Cerebellar cortex (tissue), 1 donor: ENCODE results near the gene PPT2.
A peak's percentile ranks its signal among the peaks of the same experiment; 100 is the strongest.
"Not testable (repeated sequence)": the region's sequence is repeated elsewhere in the genome, so short reads cannot be mapped to it uniquely, and the experiment has no call there.

ENCODE experiments used
- DNase-seq: peaks from one replicate; pipeline ENCODE4 v3.0.0-alpha.2; 2015; ENCODE audit warnings: low spot score

Gene PPT2

DNA sequence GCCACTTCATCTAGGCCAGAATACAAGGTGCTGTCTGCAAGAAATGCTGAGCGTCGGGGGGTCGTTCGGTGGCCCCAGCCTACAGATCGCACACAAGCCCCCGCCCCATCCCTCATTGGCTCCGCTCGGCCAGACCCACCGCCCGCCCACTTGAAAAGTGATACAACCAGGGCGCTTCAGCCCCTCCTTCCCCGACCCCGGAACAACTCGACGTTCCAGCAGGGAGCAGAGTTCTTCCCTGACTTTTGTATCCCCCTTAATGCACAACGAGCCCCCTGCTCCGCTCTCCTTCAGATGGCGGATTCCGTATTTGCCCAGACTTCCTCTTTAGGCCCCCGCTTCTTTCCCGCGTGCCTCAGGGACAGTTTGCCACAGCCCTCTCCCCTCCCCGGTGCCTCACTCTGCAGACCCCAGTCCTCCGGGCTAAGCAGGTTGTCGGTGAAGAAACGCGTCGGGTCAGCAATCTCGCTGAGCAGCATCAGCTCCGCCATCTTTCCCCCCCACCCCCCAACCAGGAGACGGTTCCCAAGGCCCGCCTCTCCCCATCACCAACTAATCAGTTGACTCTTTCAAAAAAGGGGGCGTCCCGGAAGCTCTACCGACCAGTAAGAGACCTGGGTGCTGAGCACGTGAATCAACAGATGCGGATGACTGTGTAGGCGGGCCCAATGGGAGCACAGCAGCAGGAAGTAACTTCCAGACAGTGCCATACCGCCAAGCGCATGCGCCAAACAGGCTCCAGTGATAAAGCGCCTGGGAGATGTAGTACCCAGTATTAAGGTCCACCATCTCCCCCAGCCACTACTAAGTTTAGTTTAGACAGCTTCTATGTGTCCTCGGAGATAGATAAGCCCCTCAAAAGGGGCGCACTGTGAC lies 26.0 kb upstream of the PPT2 start, which contains the start of gene ATF6B:
ATF6B (minus strand) TSS at position 530 of the 876 bp plus-strand sequence; CDS start at position 491, 39 bp downstream.
- peak; percentile 100 for DNase-seq

DNA sequence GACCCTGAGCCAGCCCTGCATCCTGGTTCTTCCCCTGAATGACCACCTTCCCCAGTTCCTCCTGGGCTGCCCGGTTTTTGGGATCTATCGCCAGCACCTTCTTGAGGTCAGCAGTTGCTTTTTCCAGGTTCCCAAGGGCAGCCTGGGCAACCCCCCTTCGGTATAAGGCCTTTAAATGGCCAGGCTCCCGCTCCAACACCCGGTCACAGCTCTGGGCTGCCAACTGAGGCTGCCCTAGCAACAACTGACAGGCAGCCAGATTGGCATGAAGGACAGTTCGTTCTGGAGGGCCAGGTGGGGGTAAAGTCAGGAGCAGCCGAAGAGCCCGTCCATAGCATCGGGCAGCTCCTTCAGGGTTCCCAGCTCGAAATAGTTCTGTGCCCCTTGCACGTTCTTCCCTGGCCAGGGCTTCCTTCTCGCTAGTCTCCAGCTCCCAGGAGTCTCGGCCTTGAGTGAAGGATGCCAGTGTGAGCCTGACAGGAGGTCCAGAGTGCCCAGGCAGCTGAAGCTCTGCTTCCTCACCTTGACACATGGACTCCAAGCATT lies 25.1 kb upstream of the PPT2 start:
- no peak for DNase-seq

DNA sequence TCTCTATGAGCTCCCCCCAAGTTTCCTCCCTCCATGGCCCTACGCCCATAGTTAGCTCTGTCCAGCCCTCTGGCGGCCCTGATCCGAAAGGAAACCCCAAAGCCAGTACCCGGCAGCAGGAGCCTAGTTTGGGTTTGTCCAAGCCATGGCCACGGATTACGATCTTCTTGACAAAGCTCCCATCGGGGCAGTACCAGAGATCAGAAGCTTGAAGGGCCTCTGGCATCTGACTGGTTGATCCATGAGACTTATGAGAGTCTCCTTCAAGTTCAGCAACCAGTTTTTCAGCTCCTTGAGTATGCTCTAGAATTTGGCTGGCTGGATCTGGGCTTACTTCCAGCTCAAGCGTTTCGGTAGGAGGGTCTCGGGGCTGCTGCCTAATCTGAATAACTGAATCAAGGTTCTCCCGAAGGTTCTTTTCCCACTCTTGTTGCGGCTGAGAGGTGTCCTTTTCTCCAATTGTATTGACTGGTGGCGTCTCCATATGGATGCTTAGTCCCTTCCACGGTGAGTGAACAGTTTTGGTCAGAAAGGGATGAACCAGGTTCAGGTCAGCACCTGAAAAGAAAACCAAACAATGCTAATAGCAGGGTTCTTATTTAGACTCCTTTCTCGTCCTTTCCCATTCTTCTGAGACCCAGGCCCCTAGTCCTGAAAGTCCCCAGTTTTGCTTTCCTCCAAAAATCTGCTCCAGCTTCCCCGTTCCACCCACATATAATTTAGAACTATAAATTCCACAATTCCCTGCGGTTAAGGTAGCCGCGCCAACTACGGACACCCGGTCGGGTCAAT lies 24.4 kb upstream of the PPT2 start:
- DNase-seq, result no peak

DNA sequence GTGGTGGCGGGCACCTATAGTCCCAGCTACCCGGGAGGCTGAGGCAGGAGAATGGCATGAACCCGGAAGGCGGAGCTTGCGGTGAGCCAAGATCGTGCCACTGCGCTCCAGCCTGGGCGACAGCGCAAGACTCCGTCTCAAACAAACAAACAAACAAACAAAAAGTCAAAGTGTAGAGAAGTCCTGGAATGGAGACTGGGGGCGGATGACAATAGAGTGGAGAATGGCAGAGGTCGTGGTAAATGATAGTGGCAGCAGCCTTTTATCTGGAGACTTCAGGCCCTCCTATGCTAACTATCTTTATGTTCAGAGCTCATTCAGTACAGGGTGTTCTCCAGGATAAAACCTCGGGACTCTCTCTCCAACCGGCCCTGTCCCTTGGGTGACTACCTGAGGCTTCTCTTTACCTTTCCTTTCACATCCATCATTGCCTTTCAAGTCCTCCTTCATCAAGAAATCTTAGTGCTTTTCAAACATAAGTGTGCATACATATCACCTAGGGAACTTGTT lies 22.4 kb upstream of the PPT2 start:
- DNase-seq, result no peak

DNA sequence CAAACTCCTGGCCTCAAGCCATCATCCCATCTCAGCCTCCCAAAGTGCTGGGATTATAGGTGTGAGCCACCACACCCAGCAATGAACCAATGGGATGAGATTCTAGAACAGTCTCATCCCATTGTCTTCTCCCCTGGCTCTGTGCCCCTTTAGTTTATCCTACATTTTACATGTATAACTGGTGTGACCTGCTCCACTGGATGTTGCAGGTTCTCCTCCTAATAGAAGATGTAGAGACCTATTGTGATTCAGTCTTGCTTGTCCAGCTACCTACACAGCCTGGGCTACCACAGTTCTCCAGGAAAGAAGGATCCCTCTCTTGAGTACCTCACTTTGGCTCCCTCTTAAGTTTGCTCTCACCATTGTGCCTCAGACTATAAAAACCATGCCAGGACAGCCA lies 21.8 kb upstream of the PPT2 start:
- no peak for DNase-seq

DNA sequence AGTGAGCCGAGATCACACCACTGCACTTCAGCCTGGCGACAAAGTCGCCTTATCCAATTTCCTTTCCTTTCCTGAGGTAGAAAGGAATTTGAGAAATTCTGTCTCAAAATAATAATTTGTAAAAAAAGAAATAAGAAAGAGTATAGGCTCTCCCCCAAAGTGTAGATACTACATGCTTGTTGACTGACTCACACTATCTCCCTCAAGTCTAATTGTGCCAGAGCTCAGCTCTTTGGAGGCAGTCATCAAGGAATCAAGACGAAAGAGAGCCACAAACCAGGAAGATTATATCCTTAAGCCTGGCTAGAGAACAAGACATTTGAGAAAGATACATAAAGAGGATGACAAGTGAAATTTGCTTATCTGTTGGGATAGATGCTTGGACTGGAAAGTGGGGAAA lies 20.2 kb upstream of the PPT2 start:
- no peak for DNase-seq

DNA sequence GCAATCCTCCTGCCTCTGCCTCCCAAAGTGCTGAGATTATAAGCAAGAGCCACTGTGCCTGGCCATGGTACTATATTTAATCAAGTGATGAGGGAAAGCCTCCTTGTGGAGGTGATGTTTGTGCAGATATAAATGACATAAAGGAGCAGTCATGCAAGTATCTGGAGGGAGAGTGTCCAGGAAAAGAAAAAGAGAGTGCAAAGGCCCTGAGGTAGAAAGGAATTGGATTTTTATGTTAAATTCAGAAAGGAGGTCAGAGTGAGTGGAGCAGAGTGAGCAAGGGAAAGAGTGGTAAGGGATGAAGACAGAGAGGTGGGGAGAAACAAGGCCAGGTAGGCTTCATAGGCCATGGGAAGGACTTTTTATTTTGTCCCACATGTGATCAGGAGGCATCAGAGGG lies 16.5 kb upstream of the PPT2 start:
- DNase-seq, result no peak

DNA sequence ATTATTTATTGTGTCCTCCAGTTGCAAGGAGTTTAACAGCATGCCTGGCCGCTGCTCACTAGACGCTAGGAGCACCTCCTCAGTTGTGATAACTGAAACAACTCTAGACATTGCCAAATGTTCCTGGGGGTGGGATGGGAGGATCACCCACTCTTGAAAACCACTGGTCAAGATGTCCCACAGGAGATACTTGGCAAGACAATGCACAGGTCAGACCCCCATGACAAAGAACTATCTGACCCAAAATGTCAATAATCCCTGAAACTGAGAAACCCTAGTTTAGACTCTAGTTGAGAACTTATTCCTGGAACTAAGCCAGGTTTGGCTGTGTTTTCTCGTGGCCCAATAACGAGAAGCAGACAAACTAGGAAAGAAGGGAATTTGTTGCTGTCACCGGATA lies 14.4 kb upstream of the PPT2 start:
- no peak for DNase-seq

DNA sequence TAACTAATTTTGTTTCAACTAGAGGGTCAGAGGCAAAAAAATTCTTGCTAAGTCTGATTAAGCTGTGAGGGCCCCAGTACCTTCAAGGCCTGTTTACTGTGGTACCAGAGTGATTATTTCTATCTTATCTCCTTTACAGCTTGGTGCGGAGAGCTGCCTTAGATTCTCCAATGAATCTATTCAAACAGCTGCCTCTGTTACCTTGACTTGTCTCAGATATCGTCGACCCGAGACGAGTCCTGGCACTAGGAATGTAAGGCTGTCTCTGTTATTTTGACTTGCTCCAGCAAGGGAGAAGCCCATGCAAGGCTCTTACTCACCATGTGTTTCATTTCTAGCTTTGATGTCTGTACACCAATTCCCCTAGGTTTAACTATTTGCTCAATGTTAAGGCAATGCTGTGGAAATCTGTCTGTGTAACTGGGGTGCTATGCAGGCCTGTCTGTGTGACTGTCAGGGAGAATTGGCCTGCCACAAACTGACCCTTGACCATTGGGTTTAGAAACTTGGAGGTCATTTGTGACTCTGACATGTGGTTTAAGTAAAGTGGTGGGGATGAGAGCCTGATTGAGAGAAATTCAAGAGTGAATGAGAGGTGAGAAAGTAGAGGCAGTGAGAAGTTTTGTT lies 13.4 kb upstream of the PPT2 start:
- DNase-seq, result no peak

DNA sequence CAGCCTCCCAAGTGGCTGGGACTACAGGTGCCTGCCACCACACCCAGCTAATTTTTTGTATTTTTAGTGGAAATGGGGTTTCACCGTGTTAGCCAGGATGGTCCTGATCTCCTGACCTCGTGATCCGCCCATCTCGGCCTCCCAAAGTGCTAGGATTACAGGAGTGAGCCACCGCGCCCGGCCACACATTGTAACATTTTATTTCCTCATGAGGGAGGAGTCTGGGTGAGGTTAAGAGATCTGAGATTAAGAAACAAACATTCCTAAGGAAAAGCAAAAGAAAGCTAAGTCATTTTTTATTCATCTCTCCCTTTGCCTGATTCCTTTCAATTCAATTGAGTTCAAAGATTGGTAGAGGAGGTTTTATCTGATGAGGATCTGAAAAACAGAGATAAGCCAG lies 9.7 kb upstream of the PPT2 start:
- DNase-seq, result not testable (repeated sequence)

DNA sequence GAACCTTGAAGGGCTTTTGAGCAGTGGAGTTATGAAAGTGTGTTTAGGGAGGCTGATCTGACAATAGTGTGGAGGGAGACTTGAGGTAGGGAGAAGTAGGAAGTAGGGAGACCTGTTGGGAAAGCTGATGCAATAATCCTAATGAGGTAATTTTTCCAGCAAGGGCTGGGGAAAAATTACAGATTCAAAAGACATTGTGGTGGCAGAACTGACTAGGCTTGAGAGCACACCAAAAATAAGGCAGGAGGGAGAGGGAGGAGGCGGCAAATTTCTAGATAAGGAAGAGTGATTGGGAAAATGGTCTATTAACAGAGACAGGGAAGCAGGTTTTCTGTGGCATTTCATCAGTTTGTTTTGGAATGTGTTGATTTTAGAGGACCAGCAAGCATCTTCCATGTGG lies 7.7 kb upstream of the PPT2 start:
- no peak for DNase-seq

DNA sequence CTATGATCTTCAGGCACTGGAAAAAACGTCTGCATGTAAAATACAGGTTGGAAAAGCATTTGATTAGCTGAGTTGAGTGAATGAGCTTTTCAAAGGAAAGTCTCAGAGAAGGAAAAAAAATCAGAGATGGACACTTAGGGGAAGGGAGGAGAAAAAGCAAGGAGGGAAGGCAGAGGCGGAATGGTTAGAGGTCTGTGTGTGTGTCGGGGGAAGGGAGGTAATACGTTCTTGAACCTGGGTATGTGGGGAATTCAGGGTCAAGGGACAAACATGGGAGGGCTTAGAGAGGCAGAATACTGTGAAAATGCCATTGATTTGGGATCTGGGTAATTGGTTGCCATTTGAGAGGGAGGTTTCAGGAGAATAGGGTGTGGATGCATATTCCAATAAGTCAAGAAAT lies 7.3 kb upstream of the PPT2 start:
- DNase-seq, result no peak

DNA sequence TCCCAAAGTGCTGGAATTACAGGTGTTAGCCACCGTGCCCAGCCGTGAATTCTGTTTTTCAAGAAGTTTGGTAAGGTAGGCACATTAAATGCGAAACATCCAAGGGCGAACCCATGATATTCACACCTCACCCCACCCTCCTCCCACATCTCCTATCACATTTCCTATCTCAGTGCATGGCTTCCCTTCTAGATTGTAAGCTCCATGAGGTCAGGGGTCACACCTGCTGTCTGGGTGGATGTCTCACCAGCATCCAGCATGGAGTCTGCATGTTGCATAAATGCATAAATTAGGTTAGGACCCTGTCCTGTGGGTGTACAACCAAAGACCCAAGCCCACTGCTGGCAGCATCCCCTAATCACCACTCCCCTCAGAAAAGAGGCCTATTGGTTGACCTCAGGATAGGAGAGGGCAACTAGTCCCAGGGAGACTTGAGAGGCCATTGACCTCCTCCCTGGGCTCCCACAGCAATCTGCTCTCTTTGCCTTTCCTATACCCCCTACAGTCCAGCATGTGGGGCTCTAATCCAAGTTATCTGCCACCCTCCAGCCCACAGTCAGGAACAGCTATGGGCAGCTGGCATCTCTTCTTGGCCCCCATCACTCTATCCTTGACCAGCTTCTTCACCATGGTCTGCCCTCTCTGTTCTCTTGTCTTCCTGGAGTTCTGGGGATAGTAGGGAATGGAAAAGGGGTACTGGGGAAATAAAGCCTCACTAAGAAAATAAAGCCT lies 6.4 kb upstream of the PPT2 start:
- DNase-seq, result no peak

DNA sequence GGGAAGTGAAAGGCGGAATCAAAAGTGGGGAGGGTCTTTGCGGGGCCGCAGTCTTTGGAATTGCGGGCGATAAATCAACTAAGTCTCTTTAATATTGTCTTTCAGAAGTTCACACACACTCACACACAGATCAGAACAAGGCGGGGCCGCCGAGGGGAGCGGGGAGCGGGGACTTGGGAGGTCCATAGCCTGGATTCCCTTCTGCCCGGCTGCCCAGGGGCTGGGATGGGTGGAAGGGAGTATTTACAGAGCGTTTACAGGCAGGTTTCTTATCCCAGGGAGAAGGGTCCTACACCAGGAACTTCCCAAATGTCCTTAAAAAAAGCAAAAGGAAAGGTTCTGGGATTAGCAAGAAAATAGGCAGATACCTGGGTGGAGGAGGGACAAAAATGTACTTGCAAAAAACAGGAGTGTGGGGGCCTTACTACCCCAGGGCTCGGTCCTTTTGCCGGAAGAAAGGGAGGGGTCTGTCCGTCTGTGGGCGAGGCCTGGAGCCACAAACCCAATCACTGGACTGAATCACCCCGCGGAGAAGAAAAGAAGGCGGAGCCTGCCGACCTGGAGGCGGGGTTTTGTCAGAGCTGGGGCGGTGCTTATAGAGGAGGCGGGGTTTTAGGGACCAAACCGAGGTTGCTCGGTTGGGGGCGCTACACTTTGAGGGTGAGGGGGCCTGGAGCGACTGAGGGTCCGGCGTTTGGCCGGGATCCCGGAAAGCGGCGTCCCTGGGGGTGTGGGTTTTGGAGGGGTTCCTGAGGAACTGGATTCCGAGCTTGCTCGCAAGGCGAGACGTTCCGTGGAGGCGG lies 5.5 kb upstream of the PPT2 start:
- DNase-seq, result no peak

DNA sequence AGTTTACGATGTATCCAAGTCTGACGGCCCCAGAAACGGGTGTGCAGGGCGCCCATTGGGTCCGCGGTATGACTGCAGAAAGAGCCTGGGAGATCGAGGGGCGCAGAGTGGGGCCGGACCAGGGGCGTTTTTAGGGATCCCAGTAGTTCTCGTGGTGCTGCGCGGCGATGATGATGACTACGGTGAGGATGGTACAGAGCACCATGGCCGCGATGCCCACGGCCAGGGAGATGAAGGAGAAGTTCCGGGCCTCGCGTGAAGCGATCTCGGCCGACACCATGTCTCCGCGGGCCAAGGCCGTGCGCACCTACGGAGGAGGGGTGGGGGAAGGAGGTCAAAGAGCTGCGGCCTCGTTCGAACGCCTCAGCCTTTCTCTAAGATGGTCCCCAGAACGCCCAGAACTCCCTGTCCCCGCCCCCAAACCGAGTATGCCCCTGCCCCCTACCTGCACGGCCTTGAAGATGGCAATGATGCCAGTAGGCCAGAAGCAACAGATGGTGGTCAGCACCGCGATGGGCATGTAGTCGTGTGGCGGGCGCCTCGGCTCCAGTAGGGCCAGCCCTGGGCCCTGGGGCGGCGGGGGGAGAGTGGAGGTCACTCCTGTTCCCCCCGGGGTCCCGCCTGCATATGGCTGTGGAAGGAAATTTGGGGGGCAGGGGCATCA lies 4.7 kb upstream of the PPT2 start:
- no peak for DNase-seq

DNA sequence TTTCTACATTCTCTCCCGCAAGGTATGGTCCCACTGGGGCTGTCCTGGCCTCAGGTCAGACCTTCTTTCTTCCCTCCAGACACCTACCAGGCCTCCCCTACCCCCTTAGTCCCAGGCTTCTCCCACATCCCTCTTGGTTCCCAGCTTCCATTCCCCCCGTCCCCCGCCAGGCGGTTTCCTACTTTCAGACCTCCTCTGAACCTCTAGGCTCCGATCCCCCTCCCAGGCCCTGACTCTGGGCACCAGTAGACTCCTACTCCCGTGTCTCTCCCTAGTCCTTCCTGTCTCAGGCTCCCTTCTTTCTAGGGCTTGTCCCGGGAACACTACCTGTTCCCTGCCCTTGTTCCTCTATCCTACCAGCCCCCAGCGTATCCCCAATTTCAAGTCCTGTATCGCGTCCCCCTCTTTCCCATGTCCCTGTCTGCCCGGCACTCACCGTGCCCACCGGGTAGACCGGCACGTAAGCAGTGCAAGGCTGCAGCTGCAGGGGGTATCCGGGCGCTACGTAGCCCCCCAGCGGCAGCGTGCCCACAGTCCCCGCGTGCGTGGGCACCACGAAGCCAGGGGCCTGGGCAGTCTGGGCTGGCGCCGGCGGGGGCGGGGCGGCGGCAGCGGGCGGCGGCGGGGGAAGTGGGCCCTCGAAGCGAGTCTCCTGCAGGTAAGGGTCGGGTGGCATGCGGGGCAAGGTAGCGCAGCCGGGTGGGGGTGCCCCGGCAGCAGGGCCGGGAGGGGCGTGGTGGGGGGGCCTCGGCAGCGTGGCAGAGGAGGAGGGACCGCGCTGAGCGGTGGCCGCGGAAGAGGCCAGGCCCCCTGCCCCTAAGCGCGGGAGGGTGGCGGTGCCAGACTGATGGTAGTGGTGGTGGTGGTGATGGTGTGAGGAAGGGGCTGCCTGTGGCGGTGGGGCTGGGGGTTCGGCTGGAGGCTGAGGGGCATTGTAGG lies 3.7 kb upstream of the PPT2 start:
- DNase-seq, result no peak

DNA sequence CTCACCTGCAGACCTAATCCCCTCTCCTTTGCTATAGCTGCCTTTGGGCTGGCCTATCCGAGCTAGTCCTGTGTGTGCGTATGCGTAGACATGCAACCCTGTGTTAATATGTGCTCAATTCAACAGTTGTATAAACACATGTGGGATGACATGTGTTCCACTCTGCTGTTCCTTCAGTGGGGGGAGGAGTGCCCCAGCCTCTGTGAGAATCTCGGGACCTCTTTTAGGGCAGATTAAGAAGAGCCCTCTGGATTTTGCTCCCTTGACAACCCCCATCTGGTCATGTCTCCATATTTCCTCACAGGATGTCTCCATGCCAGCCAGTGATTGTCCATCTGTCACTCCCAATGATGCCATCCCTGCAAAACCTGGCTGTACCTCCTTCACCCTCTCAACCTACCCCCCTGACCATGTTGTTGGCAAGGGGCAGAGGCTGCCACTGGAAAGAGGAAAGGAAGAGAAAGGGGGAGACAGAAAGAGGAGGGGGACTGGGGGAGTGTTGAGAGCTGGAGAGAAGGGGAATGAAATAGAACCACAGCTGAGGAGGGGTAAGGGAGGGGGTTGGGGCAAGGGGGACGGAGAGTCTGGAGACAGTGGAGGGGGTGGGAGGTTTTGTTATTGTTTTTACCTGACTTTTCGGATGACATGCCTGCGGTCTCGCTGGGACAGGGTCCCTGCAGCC lies 2.6 kb upstream of the PPT2 start:
- DNase-seq, result peak; percentile 94
